Progenitor cell of endocrine pancreas (in vitro differentiated cells): Measurements from ENCODE around the gene EYS. TPM values are rescaled to one million over a fixed set of nuclear protein-coding genes. Genes with fewer than 3 reads are reported as not detected.
"Not testable (repeated sequence)": the region's sequence is repeated elsewhere in the genome, so short reads cannot be mapped to it uniquely, and the experiment has no call there.

Source experiments
- DNase-seq: peaks from one replicate; pipeline ENCODE4 v3.0.0; 2021; ENCODE audit warnings: low spot score; ENCODE audit not compliant: unreplicated experiment
- H3K27ac Mint-ChIP-seq: 2 replicates; pipeline ENCODE4 v1.8.0; 2021; ENCODE audit warnings: mild to moderate bottlenecking, moderate library complexity, mixed read lengths
- H3K27me3 Mint-ChIP-seq: 2 replicates; pipeline ENCODE4 v1.8.0; 2021; ENCODE audit warnings: mixed read lengths
- H3K36me3 Mint-ChIP-seq: 2 replicates; pipeline ENCODE4 v1.8.0; 2022; ENCODE audit warnings: mixed read lengths; ENCODE audit not compliant: insufficient read depth
- H3K4me1 Mint-ChIP-seq: 2 replicates; pipeline ENCODE4 v1.8.0; 2021; ENCODE audit warnings: low read depth, mixed read lengths
- H3K4me3 Mint-ChIP-seq: 2 replicates; pipeline ENCODE4 v1.8.0; 2021; ENCODE audit warnings: low read depth, mild to moderate bottlenecking, moderate library complexity, mixed read lengths
- H3K9me3 Mint-ChIP-seq: 2 replicates; pipeline ENCODE4 v1.8.0; 2021; ENCODE audit warnings: low read depth, mixed read lengths
- CTCF ChIP-seq: fragments of 200-600 bp; sonication (generic); IDR thresholded peaks from one replicate; pipeline ENCODE4 v1.5.0; 2021; ENCODE audit warnings: antibody characterized with exemption, mild to moderate bottlenecking; ENCODE audit not compliant: unreplicated experiment
- total RNA-seq: library from RNA; stranded (reverse); gene quantifications from 2 replicates; pipeline ENCODE4 v1.2.1, GENCODE V29; 2021

EYS gene
- total RNA-seq, 1 donor from 2014 or later: 0.46 TPM

GRCh38 chr6:63935732-63936131, 1771.3 kb downstream of the EYS start:
- Mint-ChIP-seq H3K4me3 (no peak overlapping the region), H3K27me3 (no peaks in the 10 kb centered on the region), H3K9me3 (no peaks in the 10 kb centered on the region), H3K4me1 (peaks cover 6% of the 10 kb centered on the region), H3K27ac (no peak overlapping the region), H3K36me3 (no peaks in the 10 kb centered on the region)
- no peak for TF ChIP-seq CTCF
- no peak for DNase-seq

GRCh38 chr6:63933948-63934347, 1773.1 kb downstream of the EYS start:
- not testable (repeated sequence) for H3K4me1 Mint-ChIP-seq, H3K4me3 Mint-ChIP-seq, H3K27me3 Mint-ChIP-seq, DNase-seq, H3K27ac Mint-ChIP-seq, H3K9me3 Mint-ChIP-seq, H3K36me3 Mint-ChIP-seq

GRCh38 chr6:63930848-63931247, 1776.2 kb downstream of the EYS start:
- Mint-ChIP-seq H3K27ac (no peak overlapping the region), H3K4me3 (no peak overlapping the region)
- no peak for TF ChIP-seq CTCF

GRCh38 chr6:63929111-63929510, 1777.9 kb downstream of the EYS start:
- no peaks in the 10 kb centered on the region for H3K9me3 Mint-ChIP-seq
- peaks cover 2% of the 10 kb centered on the region for H3K27me3 Mint-ChIP-seq
- no peak for DNase-seq
- peaks cover 2% of the 10 kb centered on the region for H3K4me1 Mint-ChIP-seq
- no peak for TF ChIP-seq CTCF
- no peak overlapping the region for H3K4me3 Mint-ChIP-seq
- no peak overlapping the region for H3K27ac Mint-ChIP-seq
- no peaks in the 10 kb centered on the region for H3K36me3 Mint-ChIP-seq

More at GRCh38 chr6:63930848-63931247, 1776.2 kb downstream of the EYS start:
- Mint-ChIP-seq H3K9me3 (no peaks in the 10 kb centered on the region), H3K36me3 (no peaks in the 10 kb centered on the region), H3K27me3 (no peaks in the 10 kb centered on the region), H3K4me1 (peaks cover 2% of the 10 kb centered on the region)
- no peak for DNase-seq

- H3K27me3 Mint-ChIP-seq: peaks cover 2% of the 10 kb centered on the region
- no peak overlapping the region for H3K27ac Mint-ChIP-seq
- no peaks in the 10 kb centered on the region for H3K36me3 Mint-ChIP-seq
- no peak for TF ChIP-seq CTCF
- H3K4me1 Mint-ChIP-seq: peaks cover 2% of the 10 kb centered on the region
- H3K9me3 Mint-ChIP-seq: no peaks in the 10 kb centered on the region
- no peak for DNase-seq
- H3K4me3 Mint-ChIP-seq: no peak overlapping the region
These were observed 1778.4 kb downstream of the EYS start for GRCh38 chr6:63928613-63929012.
